SJSA1 (cell line): ENCODE measurements around the gene MYOM3. TPM values are rescaled to one million over a fixed set of nuclear protein-coding genes. Genes with fewer than 3 reads are reported as not detected.

Source experiments
- DNase-seq, 2 experiments: peaks; one replicate each; pipeline ENCODE4 v3.0.0-alpha.2; 2015 to 2020; ENCODE audit warnings: low spot score in 2 of 2, low read depth in 1 of 2
- H3K27ac ChIP-seq: fragments of 250-450 bp; sonication (Bioruptor Pico); 2 replicates; pipeline ENCODE4 v1.5.1; 2020; ENCODE audit warnings: mild to moderate bottlenecking, moderate library complexity
- H3K27me3 ChIP-seq: fragments of 250-450 bp; sonication (Bioruptor Pico); replicated peaks from 2 replicates; pipeline ENCODE4 v1.5.1; 2020; ENCODE audit warnings: mild to moderate bottlenecking, moderate library complexity
- H3K36me3 ChIP-seq: fragments of 250-450 bp; sonication (Bioruptor Pico); 2 replicates; pipeline ENCODE4 v1.5.1; 2020; ENCODE audit warnings: mild to moderate bottlenecking
- H3K4me1 ChIP-seq: fragments of 250-450 bp; sonication (Bioruptor Pico); replicated peaks from 2 replicates; pipeline ENCODE4 v1.6.1; 2021; ENCODE audit warnings: mild to moderate bottlenecking
- H3K4me3 ChIP-seq: fragments of 250-450 bp; sonication (Bioruptor Pico); 2 replicates; pipeline ENCODE4 v1.5.1; 2020; ENCODE audit warnings: mild to moderate bottlenecking
- H3K9me3 ChIP-seq: fragments of 250-450 bp; sonication (Bioruptor Pico); replicated peaks from 2 replicates; pipeline ENCODE4 v1.5.1; 2020; ENCODE audit warnings: mild to moderate bottlenecking
- total RNA-seq: library from RNA; depleted of rRNA; stranded (reverse); fragments of >200 nt; shearing (Covaris generic); gene quantifications from 2 replicates; pipeline ENCODE4 v1.2.3, GENCODE V29; 2014

The MYOM3 gene
- total RNA-seq, 1 experiment from 2014 or later = 0.03 TPM

DNA sequence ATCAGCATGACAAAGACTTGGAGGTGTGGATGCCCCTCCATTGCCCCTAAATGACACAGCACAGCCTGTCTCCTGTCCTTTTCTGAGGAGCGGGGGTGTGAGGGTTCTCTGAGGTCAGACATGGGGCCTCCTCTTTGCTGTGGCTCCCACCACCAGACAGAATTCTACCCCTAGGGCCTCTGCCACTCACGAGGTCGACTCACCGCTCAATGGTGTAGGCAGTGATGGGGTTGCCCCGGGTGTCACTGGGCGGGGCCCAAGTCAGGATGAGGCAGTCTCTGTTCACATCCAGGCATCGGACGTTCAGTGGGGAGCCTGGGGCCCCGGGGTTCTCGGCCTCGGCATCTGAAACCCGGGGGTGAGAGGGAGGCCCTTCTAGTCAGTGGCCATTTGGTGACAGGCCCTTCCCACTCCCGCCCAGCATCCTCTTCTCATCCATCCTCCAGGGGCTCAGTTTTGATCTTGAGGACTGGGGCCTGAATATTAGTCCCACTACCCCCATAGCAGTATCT lies 19.9 kb downstream of the MYOM3 start:
- Histone ChIP-seq H3K27me3 (no peaks in the 10 kb centered on the region), H3K27ac (no peak overlapping the region)

DNA sequence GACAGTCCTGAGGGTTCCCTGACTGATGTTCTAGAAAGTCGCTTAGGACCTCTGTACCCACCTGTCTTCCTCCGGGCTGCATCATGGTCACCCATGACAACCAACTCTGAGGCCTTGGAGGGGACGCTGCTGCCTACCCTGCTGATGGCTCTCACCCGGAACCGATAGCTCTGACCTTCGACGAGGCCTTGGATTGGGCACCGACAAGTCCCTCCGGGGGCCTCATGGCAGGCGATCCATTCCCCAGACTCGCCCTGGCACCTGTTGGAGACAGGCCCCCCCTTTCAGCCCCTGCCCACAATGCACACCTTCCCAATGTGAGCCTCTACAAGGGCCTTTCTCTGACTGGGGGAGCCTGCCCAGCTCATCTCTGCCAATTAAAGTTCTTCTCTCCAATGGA lies 21.2 kb downstream of the MYOM3 start:
- no peak overlapping the region for H3K4me3 ChIP-seq
- H3K27me3 ChIP-seq = no peaks in the 10 kb centered on the region
- H3K4me1 ChIP-seq = no peaks in the 10 kb centered on the region
- H3K27ac ChIP-seq = no peak overlapping the region
- no peaks in the 10 kb centered on the region for H3K9me3 ChIP-seq
- H3K36me3 ChIP-seq = no peaks in the 10 kb centered on the region
- DNase-seq = no peak

More for the DNA sequence above, 19.9 kb downstream of the MYOM3 start:
- Histone ChIP-seq H3K9me3 (no peaks in the 10 kb centered on the region), H3K4me1 (no peaks in the 10 kb centered on the region), H3K36me3 (no peaks in the 10 kb centered on the region), H3K4me3 (no peak overlapping the region)
- no peak for DNase-seq

GRCh38 chr1:24089743-24090555 lies 22.0 kb downstream of the MYOM3 start:
- Histone ChIP-seq H3K9me3 (no peaks in the 10 kb centered on the region), H3K27me3 (no peaks in the 10 kb centered on the region), H3K4me1 (no peaks in the 10 kb centered on the region), H3K36me3 (no peaks in the 10 kb centered on the region), H3K27ac (no peak overlapping the region), H3K4me3 (no peak overlapping the region)
- DNase-seq = no peak

- H3K4me3 ChIP-seq = no peak overlapping the region
- H3K27me3 ChIP-seq = no peaks in the 10 kb centered on the region
- H3K9me3 ChIP-seq = no peaks in the 10 kb centered on the region
- DNase-seq = no peak
- no peaks in the 10 kb centered on the region for H3K36me3 ChIP-seq
- H3K4me1 ChIP-seq = no peaks in the 10 kb centered on the region
- no peak overlapping the region for H3K27ac ChIP-seq
Measured at GRCh38 chr1:24089027-24089742, 22.8 kb downstream of the MYOM3 start.

DNA sequence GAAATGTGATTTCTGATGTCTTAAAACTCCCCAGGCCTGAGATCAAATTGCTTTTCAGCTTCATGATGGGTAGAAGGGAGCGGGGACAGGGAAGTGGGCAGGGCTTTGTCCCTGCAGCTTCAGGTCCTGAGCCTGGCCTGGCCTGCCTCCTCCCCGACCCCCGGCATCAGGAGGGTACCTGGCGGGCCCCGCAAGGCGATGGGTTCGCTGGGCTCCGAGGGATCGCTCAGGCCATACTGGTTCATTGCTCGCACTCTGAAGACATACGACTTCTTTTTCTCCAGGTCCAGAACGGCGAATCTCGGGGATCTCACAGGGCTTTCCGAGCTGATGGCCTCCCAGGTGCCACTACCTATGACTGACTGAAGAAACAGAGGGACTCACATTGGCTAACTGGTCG lies 25.5 kb downstream of the MYOM3 start:
- Histone ChIP-seq H3K9me3 (no peaks in the 10 kb centered on the region), H3K4me3 (no peak overlapping the region), H3K36me3 (no peaks in the 10 kb centered on the region), H3K27ac (no peak overlapping the region), H3K27me3 (no peaks in the 10 kb centered on the region), H3K4me1 (no peaks in the 10 kb centered on the region)
- DNase-seq = no peak

DNA sequence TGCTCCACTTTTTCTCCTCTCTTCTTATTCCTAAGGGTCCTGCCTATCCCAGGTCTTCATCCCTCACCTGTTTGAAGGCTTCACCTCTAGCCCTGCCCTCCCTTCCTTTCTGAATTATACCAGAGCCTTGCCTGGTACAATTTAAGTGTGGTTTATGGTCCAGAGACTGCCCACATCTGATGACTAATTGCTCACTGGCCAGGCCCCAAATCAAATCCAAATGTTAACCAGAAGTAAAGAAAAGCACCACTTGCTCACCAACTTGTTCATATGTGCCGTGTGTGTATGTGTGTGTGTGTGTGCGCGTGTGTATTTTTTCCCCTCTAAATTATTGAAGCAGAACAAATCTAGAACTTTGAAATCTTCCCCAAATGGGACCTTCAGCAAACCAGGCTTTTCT lies 26.4 kb downstream of the MYOM3 start:
- Histone ChIP-seq H3K27me3 (no peaks in the 10 kb centered on the region), H3K9me3 (no peaks in the 10 kb centered on the region), H3K4me3 (no peak overlapping the region), H3K27ac (no peak overlapping the region), H3K4me1 (no peaks in the 10 kb centered on the region), H3K36me3 (no peaks in the 10 kb centered on the region)
- DNase-seq = no peak

DNA sequence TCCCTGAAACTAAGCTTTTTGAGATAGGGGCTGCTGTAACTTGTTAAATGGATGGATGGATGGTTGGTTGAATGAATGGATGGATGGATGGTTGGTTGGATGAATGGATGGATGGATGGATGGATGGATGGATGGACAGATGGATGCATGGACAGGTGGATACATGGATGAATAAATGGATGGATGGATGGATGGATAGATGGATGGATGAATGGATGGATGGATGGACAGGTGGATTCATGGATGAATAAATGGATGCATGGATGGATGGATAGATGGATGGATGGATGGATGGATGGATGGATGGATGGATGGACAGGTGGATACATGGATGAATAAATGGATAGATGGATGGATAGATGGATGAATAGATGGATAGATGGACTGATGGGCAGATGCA lies 26.9 kb downstream of the MYOM3 start:
- no peaks in the 10 kb centered on the region for H3K4me1 ChIP-seq
- no peak overlapping the region for H3K4me3 ChIP-seq
- no peaks in the 10 kb centered on the region for H3K36me3 ChIP-seq
- H3K9me3 ChIP-seq = no peaks in the 10 kb centered on the region
- no peaks in the 10 kb centered on the region for H3K27me3 ChIP-seq
- no peak for DNase-seq
- no peak overlapping the region for H3K27ac ChIP-seq

DNA sequence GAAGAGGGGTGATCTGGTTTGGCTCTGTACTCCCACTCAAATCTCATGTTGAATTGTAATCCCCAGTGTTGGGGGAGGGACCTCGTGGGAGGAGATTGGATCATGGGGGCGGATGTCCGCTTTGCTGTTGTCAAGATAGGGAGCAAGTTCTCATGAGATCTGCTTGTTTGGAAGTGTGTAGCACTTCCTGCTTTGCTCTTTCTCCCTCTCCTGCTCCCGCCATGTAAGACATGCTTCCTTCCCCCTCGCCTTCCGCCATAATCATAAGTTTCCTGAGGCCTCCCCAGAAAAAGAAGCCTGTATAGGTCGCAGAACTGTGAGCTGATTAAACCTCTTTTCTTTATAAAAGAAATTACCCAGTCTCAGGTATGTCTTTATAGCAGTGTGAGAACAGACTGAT lies 27.9 kb downstream of the MYOM3 start:
- H3K36me3 ChIP-seq = no peaks in the 10 kb centered on the region
- DNase-seq = no peak
- H3K27ac ChIP-seq = no peak overlapping the region

GRCh38 chr1:24082372-24082771 lies 29.6 kb downstream of the MYOM3 start:
- no peak for DNase-seq
- Histone ChIP-seq H3K27ac (no peak overlapping the region), H3K4me1 (no peaks in the 10 kb centered on the region), H3K27me3 (no peaks in the 10 kb centered on the region), H3K36me3 (no peaks in the 10 kb centered on the region), H3K4me3 (no peak overlapping the region), H3K9me3 (no peaks in the 10 kb centered on the region)

More for the DNA sequence above, 27.9 kb downstream of the MYOM3 start:
- no peak overlapping the region for H3K4me3 ChIP-seq
- H3K27me3 ChIP-seq = no peaks in the 10 kb centered on the region
- H3K9me3 ChIP-seq = no peaks in the 10 kb centered on the region
- H3K4me1 ChIP-seq = no peaks in the 10 kb centered on the region

DNA sequence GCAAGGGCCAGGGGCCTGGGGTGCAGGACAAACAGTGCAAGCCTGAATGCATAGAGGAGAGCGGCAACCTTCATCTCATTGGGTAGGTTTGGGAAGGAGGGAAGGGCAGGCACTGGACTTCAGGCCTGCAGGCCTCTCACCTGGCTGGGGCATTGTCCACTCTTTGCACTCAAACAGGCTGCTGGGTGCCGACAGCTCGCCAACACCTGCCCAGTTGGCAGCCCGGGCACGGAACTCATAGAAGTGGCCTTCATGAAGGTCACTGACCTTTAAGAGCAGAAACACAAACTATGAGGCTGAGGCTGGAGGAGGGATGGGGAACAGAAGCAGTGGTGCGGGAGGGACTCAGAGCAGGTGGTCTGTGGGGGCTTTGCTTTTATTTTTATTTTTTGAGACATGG lies 30.7 kb downstream of the MYOM3 start:
- no peaks in the 10 kb centered on the region for H3K9me3 ChIP-seq
- H3K4me3 ChIP-seq = no peak overlapping the region
- no peak for DNase-seq
- no peaks in the 10 kb centered on the region for H3K36me3 ChIP-seq
- no peak overlapping the region for H3K27ac ChIP-seq
- H3K27me3 ChIP-seq = no peaks in the 10 kb centered on the region
- no peaks in the 10 kb centered on the region for H3K4me1 ChIP-seq

DNA sequence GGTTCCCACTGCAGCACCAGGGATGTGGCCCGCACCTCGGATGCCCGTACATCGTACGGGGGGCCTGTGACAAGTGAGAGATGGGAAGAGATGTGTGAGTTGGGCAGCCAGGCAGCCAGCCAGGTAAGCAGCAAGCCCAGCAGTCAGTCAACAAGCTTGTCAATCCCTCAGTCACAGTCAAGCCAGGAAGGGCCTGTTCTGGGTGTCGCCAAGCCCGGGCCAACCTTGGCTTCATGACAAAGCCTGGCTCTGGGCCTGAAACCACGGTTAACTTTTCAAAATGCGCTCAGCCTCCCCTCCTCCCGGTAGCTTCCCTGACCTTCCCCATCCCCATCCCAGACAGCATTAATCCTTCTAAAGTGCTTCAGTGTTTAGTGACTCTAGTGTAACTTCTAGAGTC lies 31.8 kb downstream of the MYOM3 start:
- H3K4me3 ChIP-seq = no peak overlapping the region
- H3K4me1 ChIP-seq = no peaks in the 10 kb centered on the region
- H3K9me3 ChIP-seq = no peaks in the 10 kb centered on the region
- H3K36me3 ChIP-seq = no peaks in the 10 kb centered on the region
- H3K27ac ChIP-seq = no peak overlapping the region
- no peak for DNase-seq
- H3K27me3 ChIP-seq = no peaks in the 10 kb centered on the region

DNA sequence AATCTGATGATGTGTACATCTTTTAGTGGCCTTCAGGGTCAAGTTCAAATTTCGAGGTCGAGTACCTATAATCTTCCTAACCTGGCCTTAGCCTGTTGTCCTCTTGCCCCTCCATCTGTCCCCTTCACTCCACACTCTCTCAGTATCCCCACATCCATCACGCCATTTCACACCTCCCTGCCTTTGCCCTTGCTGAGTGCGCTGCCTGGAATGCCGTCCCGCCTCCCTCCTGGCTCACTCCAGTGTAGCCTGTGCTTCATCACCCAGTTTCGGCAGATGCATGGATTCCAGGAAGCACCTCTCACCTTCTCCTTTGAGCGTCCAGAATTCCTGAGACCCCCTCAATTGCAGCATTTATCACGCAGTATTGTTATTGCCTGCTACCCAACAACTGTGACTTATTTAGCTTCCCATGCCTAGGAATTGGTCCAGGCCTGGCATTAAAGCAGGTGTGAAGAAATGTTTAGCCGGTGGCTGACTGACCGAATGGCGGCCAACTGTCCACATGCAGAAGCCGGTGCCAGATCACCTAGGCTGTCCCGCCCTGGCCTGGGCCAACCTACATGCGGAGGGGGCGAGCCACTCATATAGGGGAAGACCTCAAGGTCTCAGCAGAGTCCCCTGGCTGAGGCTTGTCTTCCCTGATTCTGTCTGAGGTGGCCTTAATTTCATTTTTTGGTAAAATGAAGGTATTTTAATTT lies 34.5 kb downstream of the MYOM3 start:
- H3K27me3 ChIP-seq = no peaks in the 10 kb centered on the region
- no peak overlapping the region for H3K27ac ChIP-seq
- no peak overlapping the region for H3K4me3 ChIP-seq
- no peaks in the 10 kb centered on the region for H3K9me3 ChIP-seq
- no peaks in the 10 kb centered on the region for H3K36me3 ChIP-seq
- DNase-seq = no peak
- H3K4me1 ChIP-seq = no peaks in the 10 kb centered on the region

DNA sequence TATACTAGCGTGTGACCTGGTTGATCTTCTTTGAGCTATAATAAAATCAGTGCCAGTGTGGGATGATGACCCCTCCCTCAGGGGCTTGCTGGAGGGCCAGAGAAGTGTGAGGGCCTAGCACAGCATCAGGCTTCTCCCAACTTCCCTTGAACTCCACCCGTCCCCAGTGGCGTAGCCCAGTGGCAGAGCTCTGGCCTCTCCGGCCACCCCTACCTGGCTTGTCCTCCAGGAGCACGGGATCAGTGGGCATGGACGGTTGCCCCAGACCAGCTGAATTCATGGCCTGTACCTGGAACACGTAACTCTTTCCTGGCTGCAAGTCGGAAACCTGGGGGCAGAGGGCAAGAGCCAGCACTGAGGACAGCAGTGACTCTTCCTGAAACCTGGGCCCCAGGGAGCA lies 36.0 kb downstream of the MYOM3 start:
- DNase-seq = no peak
- Histone ChIP-seq H3K4me3 (no peak overlapping the region), H3K27ac (no peak overlapping the region), H3K36me3 (no peaks in the 10 kb centered on the region), H3K4me1 (0 out of 2 replicates have a peak, but pooled peaks cover under 1% of the 10 kb centered on the region), H3K9me3 (no peaks in the 10 kb centered on the region), H3K27me3 (no peaks in the 10 kb centered on the region)

DNA sequence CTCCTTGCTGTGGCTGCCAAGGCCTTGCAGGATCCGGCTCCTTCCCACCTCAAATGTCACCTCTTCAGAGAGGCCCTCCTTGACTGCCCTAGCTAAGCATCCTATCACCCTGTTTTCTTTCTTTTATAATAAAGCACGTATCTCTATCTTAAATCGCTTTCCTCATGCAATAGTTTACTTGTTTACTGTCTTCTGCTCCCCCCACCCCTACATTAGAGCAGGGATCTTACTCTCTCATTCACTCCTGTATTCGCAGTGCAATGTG lies 36.4 kb downstream of the MYOM3 start:
- no peak for DNase-seq
- Histone ChIP-seq H3K27ac (no peak overlapping the region), H3K27me3 (no peaks in the 10 kb centered on the region)

More for the DNA sequence above, 36.4 kb downstream of the MYOM3 start:
- no peak overlapping the region for H3K4me3 ChIP-seq
- no peaks in the 10 kb centered on the region for H3K36me3 ChIP-seq
- H3K4me1 ChIP-seq = 0 out of 2 replicates have a peak, but pooled peaks cover 5% of the 10 kb centered on the region
- H3K9me3 ChIP-seq = no peaks in the 10 kb centered on the region
